Ascending aorta (tissue), 2 donors: ENCODE results near the gene GDF15. TPM values are rescaled to one million over a fixed set of nuclear protein-coding genes. Genes with fewer than 3 reads are reported as not detected.

Source experiments
- DNase-seq, 2 donors: peaks; one replicate each; pipeline ENCODE4 v3.0.0-alpha.2; 2019; ENCODE audit warnings: low spot score in 2 of 2
- H3K27ac ChIP-seq, 2 donors: fragments of 200-600 bp; sonication (generic); one replicate each; pipeline ENCODE4 v1.5.1; 2016 to 2017; ENCODE audit warnings: mild to moderate bottlenecking in 1 of 2
- H3K27me3 ChIP-seq: fragments of 200-600 bp; sonication (generic); one replicate; pipeline ENCODE4 v1.5.1; 2017
- H3K36me3 ChIP-seq, 2 donors: fragments of 200-600 bp; sonication (generic); one replicate each; pipeline ENCODE4 v1.5.1; 2016
- H3K4me1 ChIP-seq, 2 donors: fragments of 200-600 bp; sonication (generic); one replicate each; pipeline ENCODE4 v1.5.1; 2016 to 2017; ENCODE audit warnings: mild to moderate bottlenecking in 1 of 2
- H3K4me3 ChIP-seq, 2 donors: fragments of 200-600 bp; sonication (generic); one replicate each; pipeline ENCODE4 v1.5.1; 2016 to 2017; ENCODE audit warnings: mild to moderate bottlenecking in 1 of 2
- H3K9me3 ChIP-seq, 2 donors: fragments of 200-600 bp; sonication (generic); one replicate each; pipeline ENCODE4 v1.5.1; 2016
- CTCF ChIP-seq, 3 experiments: fragments of 200-600 bp in 2 of 3; fragments of 450-650 bp in 1 of 3; sonication (generic) in 2 of 3; IDR thresholded peaks; one replicate each; pipeline ENCODE4 v1.5.1; 2016 to 2019; ENCODE audit warnings: antibody characterized with exemption in 3 of 3, mild to moderate bottlenecking in 1 of 3, moderate library complexity in 1 of 3
- intact Hi-C: fragments of 100-400 bp; cut with DNase I; formaldehyde crosslinking; loops from one replicate; pipeline ENCODE4 v1.15.1; 2023
- total RNA-seq: library from RNA; depleted of rRNA; stranded (reverse); fragments of >200 nt; gene quantifications from one replicate; pipeline ENCODE4 v1.1.0, GENCODE V29; 2016

The GDF15 gene
- total RNA-seq, 1 donor from 2014 or later, result 8.5 TPM

GRCh38 chr19:18388100-18388959 is 2.4 kb downstream of the GDF15 start:
- Histone ChIP-seq H3K4me1 (peaks cover 3 to 16% of the 10 kb centered on the region in 2 donors), H3K36me3 (no peaks in the 10 kb centered on the region), H3K27me3 (no peaks in the 10 kb centered on the region), H3K9me3 (no peaks in the 10 kb centered on the region), H3K4me3 (peak overlapping the region; percentile 46 to 47), H3K27ac (peak overlapping the region in 1 of 2 donors; percentile 19)
- peak; percentile 99 to 100 (median 100) for TF ChIP-seq CTCF (IDR thresholded peaks at IDR 0.05)
- DNase-seq, result peak in 1 of 2 donors; percentile 87
- intact Hi-C loops, result loop anchor here (1.0 to 2.0 kb wide), 2 partner anchors 22 to 24 kb away; no protein-coding TSS in a partner anchor

GRCh38 chr19:18388960-18389725 is 3.2 kb downstream of the GDF15 start:
- H3K4me1 ChIP-seq, result peaks cover 3 to 16% of the 10 kb centered on the region in 2 donors
- no peak for DNase-seq
- H3K36me3 ChIP-seq, result no peaks in the 10 kb centered on the region
- no peaks in the 10 kb centered on the region for H3K27me3 ChIP-seq
- TF ChIP-seq CTCF (IDR thresholded peaks at IDR 0.05), result no peak
- H3K9me3 ChIP-seq, result no peaks in the 10 kb centered on the region
- intact Hi-C loops, result loop anchor here (1.0 to 2.0 kb wide), 2 partner anchors 21 to 24 kb away; no protein-coding TSS in a partner anchor
- H3K4me3 ChIP-seq, result peak overlapping the region in 1 of 2 donors; percentile 46
- H3K27ac ChIP-seq, result peak overlapping the region in 1 of 2 donors; percentile 19

- no peaks in the 10 kb centered on the region for H3K36me3 ChIP-seq
- intact Hi-C loops, result loop anchor here (2.0 kb wide), 1 partner anchor 25 kb away; no protein-coding TSS in a partner anchor
- DNase-seq, result no peak
- H3K4me1 ChIP-seq, result peaks cover 3 to 16% of the 10 kb centered on the region in 2 donors
- H3K27me3 ChIP-seq, result no peaks in the 10 kb centered on the region
- no peak overlapping the region for H3K4me3 ChIP-seq
- H3K27ac ChIP-seq, result no peak overlapping the region
- no peak for TF ChIP-seq CTCF (IDR thresholded peaks at IDR 0.05)
- H3K9me3 ChIP-seq, result no peaks in the 10 kb centered on the region
These were observed 3.7 kb downstream of the GDF15 start for GRCh38 chr19:18389726-18390064.

- TF ChIP-seq CTCF (IDR thresholded peaks at IDR 0.05), result no peak
- no peaks in the 10 kb centered on the region for H3K27me3 ChIP-seq
- intact Hi-C loops, result no loop called here
These were observed 4.3 kb downstream of the GDF15 start for GRCh38 chr19:18390065-18390907.

GRCh38 chr19:18391509-18392075 is 5.6 kb downstream of the GDF15 start:
- no peak overlapping the region for H3K27ac ChIP-seq
- TF ChIP-seq CTCF (IDR thresholded peaks at IDR 0.05), result no peak
- no peaks in the 10 kb centered on the region for H3K27me3 ChIP-seq
- H3K9me3 ChIP-seq, result no peaks in the 10 kb centered on the region
- H3K4me3 ChIP-seq, result no peak overlapping the region
- no peak for DNase-seq
- no peaks in the 10 kb centered on the region for H3K36me3 ChIP-seq
- peaks cover 3 to 11% of the 10 kb centered on the region in 2 donors for H3K4me1 ChIP-seq
- intact Hi-C loops, result no loop called here

More at GRCh38 chr19:18390065-18390907, 4.3 kb downstream of the GDF15 start:
- Histone ChIP-seq H3K9me3 (no peaks in the 10 kb centered on the region), H3K4me3 (no peak overlapping the region), H3K36me3 (no peaks in the 10 kb centered on the region), H3K4me1 (peaks cover 3 to 16% of the 10 kb centered on the region in 2 donors), H3K27ac (no peak overlapping the region)
- no peak for DNase-seq
